IMR-90 (cell line): ENCODE results near the gene AFAP1L2. TPM values are rescaled to one million over a fixed set of nuclear protein-coding genes. Genes with fewer than 3 reads are reported as not detected.

Source experiments
- ATAC-seq: fragments of 200-7000 bp; cut with Tn5 transposase; 2 replicates; pipeline ENCODE4 v1.9.1; 2020; ENCODE audit warnings: low read depth, mild to moderate bottlenecking, moderate library complexity
- BruUV-seq: library from RNA; stranded (reverse); fragments of 400-500 nt; replicated peaks from 2 replicates; lab custom pipeline; 2021; lab: Mats Ljungman, UMichigan
- CTCF ChIA-PET: fragments of 300-600 bp; formaldehyde crosslinking; extraction: SDS; loops from one replicate; lab custom pipeline; 2021; ENCODE audit warnings: antibody characterized with exemption; lab: Yijun Ruan, JAX
- POLR2A ChIA-PET: fragments of 300-600 bp; sonication (Branson Sonifier 250); formaldehyde crosslinking; loops from one replicate; lab custom pipeline; 2022; ENCODE audit warnings: antibody characterized with exemption; ENCODE audit not compliant: unreplicated experiment; lab: Charles Lee
- DNase-seq: peaks from one replicate; pipeline ENCODE4 v3.0.0; 2013
- H2AFZ ChIP-seq: replicated peaks from 2 replicates; pipeline ENCODE3; 2013; ENCODE audit warnings: low read length, mild to moderate bottlenecking; ENCODE audit not compliant: poor library complexity
- H2AK5ac ChIP-seq: 2 replicates; pipeline ENCODE4 v1.6.1; 2013; ENCODE audit warnings: low read depth, low read length, inconsistent platforms
- H2AK9ac ChIP-seq: replicated peaks from 2 replicates; pipeline ENCODE3; 2013; ENCODE audit warnings: mild to moderate bottlenecking, low read depth, low read length, moderate library complexity; ENCODE audit not compliant: poor library complexity
- H2BK120ac ChIP-seq: 2 replicates; pipeline ENCODE4 v1.6.1; 2013; ENCODE audit warnings: low read depth, low read length, inconsistent platforms
- H2BK15ac ChIP-seq: 3 replicates; pipeline ENCODE4 v1.6.1; 2013; ENCODE audit warnings: low read depth, low read length, inconsistent platforms
- H2BK20ac ChIP-seq: 2 replicates; pipeline ENCODE4 v1.6.1; 2013; ENCODE audit warnings: low read depth, mild to moderate bottlenecking, inconsistent platforms, low read length, moderate library complexity
- H2BK5ac ChIP-seq: 2 replicates; pipeline ENCODE4 v1.6.1; 2013; ENCODE audit warnings: mild to moderate bottlenecking, low read depth, low read length, inconsistent platforms; ENCODE audit not compliant: poor library complexity, severe bottlenecking
- H3K14ac ChIP-seq: replicated peaks from 2 replicates; pipeline ENCODE4 v1.6.1; 2013; ENCODE audit warnings: low read depth, low read length, inconsistent platforms
- H3K18ac ChIP-seq: 2 replicates; pipeline ENCODE4 v1.6.1; 2013; ENCODE audit warnings: low read depth, low read length, control low read depth
- H3K23ac ChIP-seq: 2 replicates; pipeline ENCODE4 v1.6.1; 2013; ENCODE audit warnings: low read depth, low read length, inconsistent platforms
- H3K27ac ChIP-seq: 2 replicates; pipeline ENCODE4 v1.5.1; 2013; ENCODE audit warnings: mild to moderate bottlenecking, control low read depth, low read length; ENCODE audit not compliant: insufficient read depth
- H3K27me3 ChIP-seq: 2 replicates; pipeline ENCODE4 v1.6.1; 2013; ENCODE audit warnings: low read length; ENCODE audit not compliant: control insufficient read depth, insufficient read depth
- H3K36me3 ChIP-seq: 2 replicates; pipeline ENCODE4 v1.6.1; 2013; ENCODE audit warnings: low read length, mixed read lengths; ENCODE audit not compliant: control insufficient read depth, insufficient read depth
- H3K4ac ChIP-seq: 2 replicates; pipeline ENCODE4 v1.6.1; 2013; ENCODE audit warnings: low read depth, low read length, inconsistent platforms
- H3K4me1 ChIP-seq: 2 replicates; pipeline ENCODE4 v1.6.1; 2013; ENCODE audit warnings: low read length, mixed read lengths; ENCODE audit not compliant: control insufficient read depth, insufficient read depth
- H3K4me2 ChIP-seq: 2 replicates; pipeline ENCODE4 v1.6.1; 2013; ENCODE audit warnings: low read depth, mild to moderate bottlenecking, control low read depth, low read length, moderate library complexity
- H3K4me3 ChIP-seq: 2 replicates; pipeline ENCODE4 v1.5.1; 2013; ENCODE audit warnings: low read depth, mild to moderate bottlenecking, control low read depth, low read length, moderate library complexity; ENCODE audit not compliant: insufficient read depth
- H3K56ac ChIP-seq: 2 replicates; pipeline ENCODE4 v1.6.1; 2013; ENCODE audit warnings: low read length, inconsistent platforms; ENCODE audit not compliant: insufficient read depth; ENCODE audit errors: extremely low read depth
- H3K79me1 ChIP-seq, 2 experiments: 2 replicates each; pipeline ENCODE4 v1.6.1; 2013; ENCODE audit warnings: low read length in 2 of 2, inconsistent platforms in 1 of 2, low read depth in 1 of 2
- H3K9ac ChIP-seq: 2 replicates; pipeline ENCODE4 v1.6.1; 2013; ENCODE audit warnings: low read depth, low read length, control low read depth
- H3K9me1 ChIP-seq: 2 replicates; pipeline ENCODE4 v1.6.1; 2013; ENCODE audit warnings: low read length, inconsistent platforms; ENCODE audit not compliant: insufficient read depth
- H3K9me3 ChIP-seq: 2 replicates; pipeline ENCODE4 v1.6.1; 2013; ENCODE audit warnings: low read length; ENCODE audit not compliant: control insufficient read depth, insufficient read depth
- H4K20me1 ChIP-seq: 2 replicates; pipeline ENCODE4 v1.6.1; 2013; ENCODE audit warnings: low read length, inconsistent platforms; ENCODE audit not compliant: insufficient read depth
- H4K5ac ChIP-seq: 2 replicates; pipeline ENCODE4 v1.6.1; 2013; ENCODE audit warnings: mild to moderate bottlenecking, low read depth, low read length, control low read depth
- H4K8ac ChIP-seq, 2 experiments: 2 replicates each; pipeline ENCODE4 v1.6.1; 2013; ENCODE audit warnings: low read depth in 2 of 2, low read length in 2 of 2, control low read depth in 1 of 2, inconsistent platforms in 1 of 2
- H4K91ac ChIP-seq: 2 replicates; pipeline ENCODE4 v1.6.1; 2013; ENCODE audit warnings: low read depth, low read length, inconsistent platforms; ENCODE audit not compliant: insufficient read depth
- POLR2A ChIP-seq: IDR thresholded peaks from 2 replicates; pipeline ENCODE4 v1.6.1; 2012; ENCODE audit warnings: mild to moderate bottlenecking, low read depth, low read length
- WGBS, 2 experiments: methylation state at CpG; one replicate each; pipeline versions ENCODE4 v1.1.5 to v1.1.7; 2013; ENCODE audit warnings: missing lambda C conversion rate in 2 of 2; ENCODE audit not compliant: insufficient read length in 1 of 2; ENCODE audit errors: extremely low coverage in 2 of 2; 5-methylcytosine and 5-hydroxymethylcytosine counted together
- dilution Hi-C: fragments of 300-500 bp; cut with HindIII; formaldehyde crosslinking; loops from one replicate; pipeline ENCODE4 v1.14.3; 2018; ENCODE audit warnings: low sequenced_read_pairs; ENCODE audit not compliant: unreplicated experiment
- in situ Hi-C: fragments of 300-500 bp; cut with MboI; formaldehyde crosslinking; loops from 3 replicates; pipeline ENCODE4 v1.14.3; 2019; ENCODE audit warnings: low sequenced_read_pairs, inconsistent platforms, mixed read lengths
- intact Hi-C: fragments of 100-400 bp; cut with micrococcal nuclease; formaldehyde crosslinking; loops from 2 replicates; pipeline ENCODE4 v1.10.0; 2022
- polyA plus RNA-seq, 3 experiments: library from polyadenylated mRNA; depleted of rRNA; stranded (reverse); fragments of >200 nt; gene quantifications; 2 replicates each; pipeline ENCODE4 v1.2.3, GENCODE V29; 2012; ENCODE audit warnings: low replicate concordance in 1 of 3
- total RNA-seq: library from RNA; depleted of rRNA; stranded (reverse); fragments of >200 nt; gene quantifications from 2 replicates; pipeline ENCODE4 v1.2.3, GENCODE V29; 2012

Gene AFAP1L2
- total and polyA plus RNA-seq, 2 of the 4 experiments (the other 2 are of a cell fraction): under 0.01 to 0.10 TPM

DNA sequence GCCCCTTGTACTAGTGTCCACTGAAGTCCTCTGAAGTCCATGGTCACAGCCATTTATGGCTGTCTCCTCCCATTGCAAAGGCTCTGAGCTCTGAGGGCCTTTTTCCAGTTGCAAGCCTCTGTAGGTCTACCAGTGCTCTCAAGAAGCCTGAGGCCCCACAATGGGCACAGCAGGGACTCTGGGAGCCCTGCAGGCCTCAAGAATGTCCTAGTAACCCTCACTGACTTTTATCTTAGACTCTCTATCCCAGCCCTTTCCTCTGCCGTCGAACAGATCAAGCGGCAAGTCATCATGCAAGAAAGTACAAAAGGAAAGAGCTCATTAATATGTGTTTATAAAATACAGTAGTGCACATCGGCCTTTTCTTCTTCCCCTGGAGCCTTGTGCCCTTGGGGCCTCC, 141.8 kb downstream of the AFAP1L2 start:
- 0% methylated on average over 1 of the region's 4 CpGs; no CpG with 5 or more reads in 1 of the 2 experiments for WGBS, 2 experiments
- no peak for DNase-seq
- H3K9me3 ChIP-seq: no peaks in the 10 kb centered on the region
- no peak overlapping the region for H3K4me3 ChIP-seq
- no peak for TF ChIP-seq POLR2A
- no peak overlapping the region for H3K56ac ChIP-seq
- no peak overlapping the region for H4K5ac ChIP-seq
- no peak overlapping the region for H3K9ac ChIP-seq
- H2AK9ac ChIP-seq: no peak overlapping the region
- CTCF ChIA-PET: no interaction called here
- H3K27ac ChIP-seq: no peak overlapping the region
- BruUV-seq: no TSS peak
- no peak for ATAC-seq
- no peaks in the 10 kb centered on the region for H3K9me1 ChIP-seq
- no peaks in the 10 kb centered on the region for H3K36me3 ChIP-seq
- intact Hi-C loops: loop anchor here (10.0 kb wide), 1 partner anchor 318 kb away; no protein-coding TSS in a partner anchor
- no peak overlapping the region for H2AFZ ChIP-seq
- no peak overlapping the region for H2BK120ac ChIP-seq
- H3K79me1 ChIP-seq: no peaks in the 10 kb centered on the region
- no peak overlapping the region for H2BK5ac ChIP-seq
- no peak overlapping the region for H3K4ac ChIP-seq
- no peak overlapping the region for H3K23ac ChIP-seq
- H2AK5ac ChIP-seq: no peak overlapping the region
- peaks cover 2% of the 10 kb centered on the region; the same call in 1 of the 2 replicates for H3K4me1 ChIP-seq
- H4K20me1 ChIP-seq: no peaks in the 10 kb centered on the region
- no peak overlapping the region for H4K91ac ChIP-seq
- no peak overlapping the region for H3K14ac ChIP-seq
- peaks cover 3% of the 10 kb centered on the region; the same call in 1 of the 2 replicates for H3K27me3 ChIP-seq
- H2BK15ac ChIP-seq: no peak overlapping the region
- dilution Hi-C loops: no loop called here
- in situ Hi-C loops: no loop called here
- H2BK20ac ChIP-seq: no peak overlapping the region
- POLR2A ChIA-PET: no interaction called here
- no peak overlapping the region for H4K8ac ChIP-seq
- H3K18ac ChIP-seq: no peak overlapping the region
- no peak overlapping the region for H3K4me2 ChIP-seq
